Calu3 (cell line): ENCODE data around the gene AP3S1. TPM values are rescaled to one million over a fixed set of nuclear protein-coding genes. Genes with fewer than 3 reads are reported as not detected.

Experiments
- BruUV-seq: library from RNA; stranded (reverse); fragments of 400-500 nt; replicated peaks from 2 replicates; lab custom pipeline; 2021; lab: Mats Ljungman, UMichigan
- CTCF ChIA-PET: fragments of 300-600 bp; sonication (Branson Sonifier 250); formaldehyde crosslinking; loops from one replicate; lab custom pipeline; 2022; ENCODE audit warnings: antibody characterized with exemption; lab: Charles Lee
- DNase-seq: peaks from one replicate; pipeline ENCODE4 v3.0.0; 2022
- H3K27ac Mint-ChIP-seq: one replicate; pipeline ENCODE4 v1.8.0; 2022; ENCODE audit warnings: mixed read lengths; ENCODE audit not compliant: unreplicated experiment
- H3K27me3 Mint-ChIP-seq: one replicate; pipeline ENCODE4 v1.8.0; 2022; ENCODE audit warnings: mixed read lengths; ENCODE audit not compliant: unreplicated experiment
- H3K36me3 Mint-ChIP-seq: one replicate; pipeline ENCODE4 v1.8.0; 2022; ENCODE audit warnings: mild to moderate bottlenecking, moderate library complexity, mixed read lengths; ENCODE audit not compliant: insufficient read depth, unreplicated experiment
- H3K4me1 Mint-ChIP-seq: one replicate; pipeline ENCODE4 v1.8.0; 2022; ENCODE audit warnings: mild to moderate bottlenecking, low read depth, mixed read lengths; ENCODE audit not compliant: unreplicated experiment
- H3K4me3 Mint-ChIP-seq: one replicate; pipeline ENCODE4 v1.8.0; 2022; ENCODE audit warnings: mild to moderate bottlenecking, low read depth, moderate library complexity, mixed read lengths; ENCODE audit not compliant: unreplicated experiment
- H3K9me3 Mint-ChIP-seq: one replicate; pipeline ENCODE4 v1.8.0; 2022; ENCODE audit warnings: low read depth, mixed read lengths; ENCODE audit not compliant: unreplicated experiment
- intact Hi-C: fragments of 100-400 bp; cut with micrococcal nuclease; formaldehyde crosslinking; loops from one replicate; pipeline ENCODE4 v1.10.0; 2022; ENCODE audit not compliant: unreplicated experiment
- total RNA-seq: library from RNA; stranded (reverse); gene quantifications from 2 replicates; pipeline ENCODE4 v1.2.3, GENCODE V29; 2022
- TF ChIP-seq, protein P1 (sequence below): fragments of 200-600 bp; IDR thresholded peaks from one replicate; pipeline ENCODE4 v1.8.0; 2022; ENCODE audit warnings: antibody characterized with exemption; ENCODE audit not compliant: unreplicated experiment

Gene AP3S1
- total RNA-seq, 1 experiment from 2014 or later: 101 TPM

DNA sequence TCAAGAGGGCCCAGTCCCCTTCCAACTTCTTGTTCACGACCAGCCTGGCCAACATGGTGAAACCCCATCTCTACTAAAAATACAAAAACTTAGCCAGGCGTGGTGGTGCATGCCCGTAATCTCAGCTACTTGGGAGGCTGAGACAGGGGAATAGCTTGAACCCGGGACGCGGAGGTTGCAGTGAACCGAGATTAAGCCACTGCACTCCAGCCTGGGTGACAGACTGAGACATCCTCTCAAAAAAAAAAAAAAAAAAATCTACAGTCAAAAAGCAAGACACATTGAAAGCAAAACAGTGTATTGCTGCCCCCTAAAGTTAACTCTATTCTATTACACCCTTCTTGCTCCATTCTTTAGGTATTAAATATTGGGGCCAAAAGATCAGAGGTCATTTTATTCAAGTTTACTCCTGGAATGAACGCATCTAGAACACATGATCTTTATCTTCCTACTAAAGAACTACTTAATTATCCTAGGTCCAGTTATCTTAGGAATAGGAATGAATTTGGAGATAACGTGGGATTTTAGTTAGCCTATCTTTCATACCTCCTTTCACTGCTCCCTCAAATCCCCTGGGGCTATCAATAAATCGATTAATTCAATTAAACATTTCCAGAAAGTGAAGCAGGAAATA, 2.7 kb upstream of the AP3S1 start:
- Mint-ChIP-seq H3K9me3 (no peaks in the 10 kb centered on the region), H3K4me1 (peaks cover 28% of the 10 kb centered on the region), H3K4me3 (peak overlapping the region; percentile 87), H3K36me3 (peaks cover 84% of the 10 kb centered on the region), H3K27me3 (no peaks in the 10 kb centered on the region), H3K27ac (peak overlapping the region; percentile 87)
- no TSS peak for BruUV-seq
- no peak for DNase-seq
- CTCF ChIA-PET: interaction anchor here (0.7 kb wide), 2 partner anchors 200 to 439 kb away, joined by 5 to 8 read pairs; no protein-coding TSS in a partner anchor
- TF ChIP-seq, protein P1, sequence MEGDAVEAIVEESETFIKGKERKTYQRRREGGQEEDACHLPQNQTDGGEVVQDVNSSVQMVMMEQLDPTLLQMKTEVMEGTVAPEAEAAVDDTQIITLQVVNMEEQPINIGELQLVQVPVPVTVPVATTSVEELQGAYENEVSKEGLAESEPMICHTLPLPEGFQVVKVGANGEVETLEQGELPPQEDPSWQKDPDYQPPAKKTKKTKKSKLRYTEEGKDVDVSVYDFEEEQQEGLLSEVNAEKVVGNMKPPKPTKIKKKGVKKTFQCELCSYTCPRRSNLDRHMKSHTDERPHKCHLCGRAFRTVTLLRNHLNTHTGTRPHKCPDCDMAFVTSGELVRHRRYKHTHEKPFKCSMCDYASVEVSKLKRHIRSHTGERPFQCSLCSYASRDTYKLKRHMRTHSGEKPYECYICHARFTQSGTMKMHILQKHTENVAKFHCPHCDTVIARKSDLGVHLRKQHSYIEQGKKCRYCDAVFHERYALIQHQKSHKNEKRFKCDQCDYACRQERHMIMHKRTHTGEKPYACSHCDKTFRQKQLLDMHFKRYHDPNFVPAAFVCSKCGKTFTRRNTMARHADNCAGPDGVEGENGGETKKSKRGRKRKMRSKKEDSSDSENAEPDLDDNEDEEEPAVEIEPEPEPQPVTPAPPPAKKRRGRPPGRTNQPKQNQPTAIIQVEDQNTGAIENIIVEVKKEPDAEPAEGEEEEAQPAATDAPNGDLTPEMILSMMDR: peak; percentile 28
- intact Hi-C loops: loop anchor here (1.0 kb wide), 1 partner anchor 205 kb away; no protein-coding TSS in a partner anchor

DNA sequence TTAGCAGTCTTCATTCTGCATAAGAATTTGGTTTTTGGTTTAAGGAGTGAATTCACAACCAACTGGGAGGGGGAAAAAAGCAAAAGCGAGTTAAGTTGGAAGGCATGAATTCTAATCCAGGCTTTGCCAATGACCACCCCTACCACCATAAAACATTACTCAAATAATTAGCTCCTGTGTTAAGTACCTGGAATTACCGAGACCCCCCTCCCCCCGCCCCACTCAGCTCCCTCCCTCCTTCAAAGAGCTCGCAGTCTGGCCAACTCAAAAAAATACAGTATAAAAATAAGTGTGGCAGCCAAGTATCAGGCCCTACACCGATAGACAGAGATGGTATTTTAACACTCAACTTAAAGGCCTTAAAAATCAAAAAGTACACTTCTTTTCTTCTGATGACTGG, 862 bp upstream of the AP3S1 start:
- DNase-seq: no peak
- Mint-ChIP-seq H3K9me3 (no peaks in the 10 kb centered on the region), H3K36me3 (peaks cover 71% of the 10 kb centered on the region), H3K4me1 (peaks cover 31% of the 10 kb centered on the region), H3K4me3 (peak overlapping the region; percentile 87), H3K27ac (peak overlapping the region; percentile 87), H3K27me3 (no peaks in the 10 kb centered on the region)
- TF ChIP-seq, protein P1: no peak
- CTCF ChIA-PET: interaction anchor here (0.5 to 1.2 kb wide), 3 partner anchors 81 to 461 kb away, joined by 3 to 4 read pairs (median 3); no protein-coding TSS in a partner anchor
- intact Hi-C loops: loop anchor here (2.0 to 5.0 kb wide), 5 partner anchors 192 to 534 kb away; partner anchors contain the start of genes ARL14EPL and FEM1C
- no TSS peak for BruUV-seq

DNA sequence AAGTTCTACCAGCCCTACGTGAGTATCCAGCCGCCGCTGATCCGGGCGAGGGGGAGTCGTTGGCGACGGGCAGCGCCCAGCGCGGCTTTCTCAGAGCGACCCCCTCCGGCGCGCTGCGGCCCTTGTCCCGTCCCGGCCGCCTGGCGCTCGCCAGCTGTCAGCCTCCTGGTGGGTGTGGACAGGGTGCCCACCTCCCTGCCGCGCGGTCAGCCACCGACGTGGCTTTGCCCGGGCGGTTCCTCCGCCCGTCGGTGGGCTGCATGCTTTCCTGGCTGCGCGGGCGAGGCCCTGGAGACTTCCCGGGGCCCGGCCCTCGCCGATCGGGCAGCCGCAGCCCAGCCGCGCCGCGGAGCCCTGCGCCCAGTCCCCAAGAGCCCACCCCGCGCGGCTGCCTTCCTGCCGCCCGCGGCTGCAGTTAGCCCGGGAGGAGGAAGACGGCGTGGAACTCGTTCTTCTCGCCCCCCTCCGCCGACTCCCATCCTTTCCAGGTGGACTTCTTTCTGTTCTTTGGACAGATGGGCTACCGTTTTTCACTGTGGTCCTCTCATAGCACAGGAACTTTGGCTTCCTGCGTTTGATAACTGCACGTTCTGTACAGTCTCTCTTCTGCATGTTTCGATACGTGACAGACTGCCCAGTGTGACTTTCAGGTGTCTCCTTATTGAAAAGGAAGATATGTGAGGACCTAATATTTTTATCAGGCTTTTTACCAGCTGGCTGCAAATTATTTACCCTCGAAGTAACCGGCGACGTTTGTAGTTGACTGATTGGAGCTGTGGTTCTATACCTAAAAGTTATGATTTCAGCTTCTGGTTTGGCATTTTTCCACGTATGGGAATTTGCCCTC, 577 bp downstream of the AP3S1 start:
- H3K36me3 Mint-ChIP-seq: peaks cover 56% of the 10 kb centered on the region
- peaks cover 31% of the 10 kb centered on the region for H3K4me1 Mint-ChIP-seq
- TF ChIP-seq, protein P1: no peak
- peak overlapping the region; percentile 87 for H3K27ac Mint-ChIP-seq
- peak overlapping the region; percentile 87 for H3K4me3 Mint-ChIP-seq
- CTCF ChIA-PET: interaction anchor here (1.0 kb wide), 1 partner anchor 170 kb away, joined by 3 read pairs; no protein-coding TSS in a partner anchor
- BruUV-seq: no TSS peak
- DNase-seq: peak; percentile 83
- H3K27me3 Mint-ChIP-seq: no peaks in the 10 kb centered on the region
- intact Hi-C loops: loop anchor here (5.0 kb wide), 4 partner anchors 225 to 535 kb away; partner anchors contain the start of gene FEM1C
- no peaks in the 10 kb centered on the region for H3K9me3 Mint-ChIP-seq

DNA sequence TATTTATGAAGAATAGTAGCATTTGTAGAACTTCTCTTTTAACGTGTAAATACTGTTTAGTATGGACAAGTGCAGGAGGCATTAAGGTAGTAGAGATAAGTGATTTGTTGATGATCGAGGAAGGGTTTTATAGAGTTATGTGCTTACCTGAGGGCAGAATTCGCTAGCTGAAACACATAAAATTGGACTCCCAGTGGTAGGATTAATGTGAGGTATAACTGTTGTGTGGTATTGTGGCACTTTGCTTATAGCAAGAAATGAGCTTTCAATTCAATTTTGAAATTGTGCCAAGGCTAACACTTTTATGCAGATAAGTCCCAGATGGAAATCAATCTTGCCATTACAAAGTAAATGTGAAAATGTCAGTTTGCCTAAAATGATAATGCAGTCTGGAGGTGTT, 1.2 kb downstream of the AP3S1 start:
- intact Hi-C loops: loop anchor here (5.0 kb wide), 4 partner anchors 224 to 536 kb away; partner anchors contain the start of gene FEM1C
- TF ChIP-seq, protein P1: no peak
- CTCF ChIA-PET: interaction anchor here (1.0 kb wide), 1 partner anchor 170 kb away, joined by 3 read pairs; no protein-coding TSS in a partner anchor
- H3K4me3 Mint-ChIP-seq: peak overlapping the region; percentile 87
- H3K9me3 Mint-ChIP-seq: no peaks in the 10 kb centered on the region
- H3K27me3 Mint-ChIP-seq: no peaks in the 10 kb centered on the region
- peak overlapping the region; percentile 87 for H3K27ac Mint-ChIP-seq
- TSS peak; percentile 48 for BruUV-seq
- H3K36me3 Mint-ChIP-seq: peaks cover 52% of the 10 kb centered on the region
- peaks cover 31% of the 10 kb centered on the region for H3K4me1 Mint-ChIP-seq
- no peak for DNase-seq
